HCT116 (cell line): ENCODE measurements around the gene MAML3.

Source experiments
- POLR2A ChIP-seq: IDR thresholded peaks from 2 replicates; pipeline ENCODE4 v1.7.0; 2011; ENCODE audit warnings: borderline replicate concordance; ENCODE audit not compliant: insufficient read depth, insufficient read length; ENCODE audit errors: extremely low read depth
- TF ChIP-seq, protein P1 (sequence below): IDR thresholded peaks from 2 replicates; pipeline ENCODE4 v1.6.1; 2012

DNA sequence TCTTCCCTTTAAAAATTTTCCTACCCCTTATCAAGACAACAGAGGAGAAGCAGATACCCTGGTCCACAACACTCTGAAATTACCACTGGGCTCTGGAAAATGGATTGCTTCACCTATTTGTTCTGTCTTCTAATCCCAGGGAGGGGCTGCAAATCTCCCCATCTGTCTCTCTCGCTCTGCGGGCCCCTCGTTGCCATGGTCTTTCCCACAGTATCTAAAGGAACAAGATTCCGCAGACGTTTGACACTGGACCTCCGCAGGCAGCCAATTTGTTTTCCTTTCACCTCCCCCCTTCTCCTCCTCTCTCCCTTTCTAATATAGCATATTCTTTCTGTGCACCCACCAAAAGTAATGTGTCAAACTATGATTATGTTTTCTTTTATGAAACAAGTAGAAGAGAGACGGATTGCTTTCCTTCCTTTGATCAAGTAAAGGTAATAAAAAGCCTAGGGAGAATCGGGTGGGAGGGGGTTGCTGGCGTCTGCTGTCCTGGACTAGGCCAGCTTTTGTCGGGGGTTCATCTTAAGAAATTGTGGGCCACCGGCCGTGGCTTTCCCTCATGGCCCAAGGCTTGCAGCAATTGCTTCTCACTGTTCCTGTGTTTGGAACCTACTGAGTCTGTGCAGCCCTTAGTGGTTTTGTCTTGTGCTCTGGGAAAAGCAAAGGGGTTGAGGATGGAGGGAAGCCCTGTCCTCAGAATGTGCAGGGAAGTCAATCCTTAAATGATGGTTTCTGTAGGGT, 407.4 kb downstream of the MAML3 start:
- TF ChIP-seq, protein P1, sequence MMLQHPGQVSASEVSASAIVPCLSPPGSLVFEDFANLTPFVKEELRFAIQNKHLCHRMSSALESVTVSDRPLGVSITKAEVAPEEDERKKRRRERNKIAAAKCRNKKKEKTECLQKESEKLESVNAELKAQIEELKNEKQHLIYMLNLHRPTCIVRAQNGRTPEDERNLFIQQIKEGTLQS, result no peak
- no peak for TF ChIP-seq POLR2A
